GM21737 (cell line): ENCODE measurements around the gene RGS3.

Source experiments
- ATAC-seq: cut with Tn5 transposase; IDR thresholded peaks from one replicate; pipeline ENCODE4 v1.9.1; 2021; ENCODE audit warnings: mild to moderate bottlenecking, moderate library complexity; ENCODE audit not compliant: unreplicated experiment

The RGS3 gene

DNA sequence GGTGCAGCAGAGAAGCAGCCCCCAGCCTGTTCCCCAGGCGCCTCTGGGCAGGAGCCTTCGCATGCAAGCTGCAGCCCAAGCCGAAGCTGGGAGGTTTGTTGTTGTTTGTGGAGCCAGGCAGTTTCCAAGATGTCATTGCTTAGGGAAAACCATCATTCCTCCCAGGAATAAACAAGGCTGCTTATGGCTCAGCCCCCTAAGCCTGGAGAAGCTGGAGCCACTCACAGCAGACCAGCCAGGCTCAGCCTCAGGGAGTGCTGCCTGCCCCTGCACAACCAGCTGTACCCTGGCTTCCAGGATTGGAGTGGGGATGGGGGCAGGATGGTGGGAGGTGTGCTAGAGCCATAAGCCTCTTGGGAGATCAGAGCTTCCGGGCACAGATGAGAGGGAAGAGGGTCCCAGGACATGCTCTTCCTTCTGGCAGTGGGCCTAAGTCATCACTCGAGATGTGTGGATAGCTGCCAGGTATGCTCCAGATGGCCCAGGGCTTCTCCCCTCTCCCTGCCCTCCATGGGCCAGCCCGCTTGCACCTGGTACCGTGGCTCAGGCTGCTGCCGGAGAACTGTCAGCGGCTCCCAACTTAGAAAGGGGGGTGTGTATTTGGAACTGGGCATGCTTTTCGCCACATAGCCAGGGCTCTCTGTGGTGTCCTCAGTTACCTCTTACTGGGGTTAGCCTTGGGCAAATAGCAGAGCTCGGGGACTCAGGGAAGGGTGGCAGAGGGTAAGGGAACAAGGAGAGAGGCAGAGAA is 105.2 kb downstream of the RGS3 start:
- ATAC-seq: no peak

DNA sequence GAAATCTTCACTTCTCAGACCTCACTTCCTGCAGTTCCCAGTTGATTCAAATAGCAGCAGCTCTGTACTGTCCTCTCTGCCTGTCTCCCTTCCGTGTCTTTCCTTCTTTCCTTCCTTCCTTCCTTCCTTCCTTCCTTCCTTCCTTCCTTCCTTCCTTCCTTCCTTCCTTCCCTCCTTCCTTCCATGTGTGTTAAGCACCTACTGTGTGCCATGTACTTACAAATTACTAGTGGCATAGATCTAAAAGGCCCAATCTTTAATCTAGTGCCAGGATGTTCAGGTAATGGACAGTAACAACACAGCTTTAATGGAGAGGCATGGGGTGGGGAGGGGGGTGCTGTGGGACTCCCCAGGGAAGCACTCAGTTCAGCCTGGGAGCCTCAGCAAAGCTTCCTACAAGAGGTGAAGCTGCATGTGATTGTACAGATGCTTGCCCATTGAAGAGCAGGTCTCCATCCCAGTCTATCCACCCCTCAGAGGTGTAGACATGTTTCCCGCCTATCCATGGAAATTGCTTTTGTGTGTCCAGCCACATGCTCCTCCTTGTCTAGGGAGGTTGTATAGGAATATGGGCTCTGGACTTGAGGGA is 106.0 kb downstream of the RGS3 start:
- ATAC-seq: no peak

DNA sequence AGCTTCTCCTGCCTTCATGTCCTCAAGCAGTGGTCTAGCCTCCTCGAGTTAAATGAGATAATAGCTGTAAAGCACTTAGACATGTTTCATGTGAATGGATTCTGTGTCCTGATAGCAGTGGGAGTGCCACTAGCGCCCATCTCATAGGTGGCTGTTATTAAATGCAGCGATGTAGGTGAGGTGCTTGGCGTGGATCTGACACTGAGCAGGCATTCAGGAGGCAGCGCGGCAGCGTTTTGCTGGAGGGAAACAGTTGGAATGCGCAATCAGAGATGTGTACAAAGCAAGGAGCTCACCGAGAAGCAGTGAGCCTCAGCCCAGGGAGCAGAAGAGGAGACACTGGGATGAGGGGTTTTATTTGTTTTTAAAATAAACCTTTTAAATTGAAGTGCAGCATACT is 106.6 kb downstream of the RGS3 start:
- no peak for ATAC-seq

GRCh38 chr9:113570749-113571711 is 107.5 kb downstream of the RGS3 start:
- ATAC-seq: no peak

DNA sequence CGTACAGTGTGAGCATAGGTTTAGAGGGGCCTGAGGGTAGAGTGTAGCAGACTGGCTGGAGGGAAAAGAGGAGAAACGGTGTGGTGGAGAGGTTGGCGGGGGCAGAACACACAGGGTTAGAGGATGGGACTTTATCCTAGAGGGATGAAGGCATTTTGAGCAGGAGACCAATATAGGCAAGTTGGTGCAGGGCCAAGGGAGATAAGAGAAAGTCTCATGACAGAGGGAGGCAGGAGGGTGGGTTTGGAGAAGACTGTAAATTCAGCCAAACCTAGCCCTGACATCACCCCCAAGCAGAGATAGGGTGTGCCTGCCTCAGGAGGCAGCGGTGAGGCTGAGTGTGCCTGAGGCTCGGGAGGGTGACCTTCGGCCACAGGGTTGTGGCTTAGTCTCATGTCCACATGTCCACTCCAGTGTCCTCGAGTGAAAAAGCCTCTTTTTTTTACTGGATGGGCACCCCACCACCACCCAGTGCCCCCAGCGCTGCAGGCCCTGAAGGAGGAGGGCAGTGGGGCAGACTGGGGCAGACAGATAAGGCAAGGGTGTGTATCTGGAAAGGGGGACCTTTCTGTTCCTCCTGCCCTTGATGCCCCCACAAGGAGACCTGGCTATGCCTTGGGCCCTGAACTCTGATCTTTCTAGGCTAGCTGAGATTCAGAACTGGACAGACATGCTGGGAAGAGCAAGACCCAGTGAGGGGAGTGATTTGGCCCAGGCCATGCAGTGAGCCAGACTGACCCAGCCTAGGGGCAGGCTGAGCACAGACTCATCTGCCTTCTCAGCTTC is 108.7 kb downstream of the RGS3 start:
- no peak for ATAC-seq

GRCh38 chr9:113573046-113573958 is 109.8 kb downstream of the RGS3 start:
- ATAC-seq: no peak

DNA sequence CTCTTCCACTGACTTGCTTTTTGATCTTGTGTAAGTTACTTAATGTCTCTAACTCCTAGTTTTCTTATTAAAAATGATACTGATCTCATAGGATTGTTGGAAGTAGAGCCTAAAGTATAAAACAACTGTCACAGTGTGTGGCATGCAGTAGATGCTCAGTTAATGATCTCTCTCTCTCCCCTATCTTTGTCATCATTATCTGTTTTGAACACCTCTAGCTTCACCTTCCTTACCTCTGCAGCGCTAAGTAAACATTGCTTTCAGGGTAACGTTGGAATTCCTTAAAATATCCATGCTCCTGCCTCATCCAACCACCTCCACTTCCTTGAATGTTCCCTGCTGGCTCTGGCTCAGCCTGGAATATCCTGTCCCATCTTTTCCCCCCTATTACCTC is 110.4 kb downstream of the RGS3 start:
- no peak for ATAC-seq

- no peak for ATAC-seq
Observed at GRCh38 chr9:113574441-113575262, 111.1 kb downstream of the RGS3 start.

GRCh38 chr9:113577525-113578261 is 114.2 kb downstream of the RGS3 start:
- ATAC-seq: no peak

GRCh38 chr9:113578279-113578865 is 114.8 kb downstream of the RGS3 start:
- ATAC-seq: no peak

DNA sequence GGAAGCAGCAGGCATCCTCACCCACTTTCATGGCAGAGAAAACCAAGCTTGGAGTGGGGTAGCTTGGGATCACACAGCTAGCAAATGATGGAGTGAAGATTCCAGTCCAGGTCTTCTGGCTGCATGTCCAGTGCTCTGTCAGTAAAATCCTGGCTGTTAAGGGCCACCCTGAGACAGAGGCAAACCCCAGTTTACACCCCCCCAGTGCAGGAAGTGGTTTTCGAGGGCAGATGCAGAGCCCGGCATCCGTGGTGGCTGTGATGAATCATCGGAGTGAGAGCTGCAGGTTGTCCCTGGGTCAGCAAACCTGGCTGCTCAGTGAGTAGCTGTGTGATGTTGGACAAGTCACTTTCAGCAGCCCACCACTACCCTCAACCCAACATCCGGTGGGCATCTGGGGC is 115.4 kb downstream of the RGS3 start:
- peak; percentile 51 for ATAC-seq

DNA sequence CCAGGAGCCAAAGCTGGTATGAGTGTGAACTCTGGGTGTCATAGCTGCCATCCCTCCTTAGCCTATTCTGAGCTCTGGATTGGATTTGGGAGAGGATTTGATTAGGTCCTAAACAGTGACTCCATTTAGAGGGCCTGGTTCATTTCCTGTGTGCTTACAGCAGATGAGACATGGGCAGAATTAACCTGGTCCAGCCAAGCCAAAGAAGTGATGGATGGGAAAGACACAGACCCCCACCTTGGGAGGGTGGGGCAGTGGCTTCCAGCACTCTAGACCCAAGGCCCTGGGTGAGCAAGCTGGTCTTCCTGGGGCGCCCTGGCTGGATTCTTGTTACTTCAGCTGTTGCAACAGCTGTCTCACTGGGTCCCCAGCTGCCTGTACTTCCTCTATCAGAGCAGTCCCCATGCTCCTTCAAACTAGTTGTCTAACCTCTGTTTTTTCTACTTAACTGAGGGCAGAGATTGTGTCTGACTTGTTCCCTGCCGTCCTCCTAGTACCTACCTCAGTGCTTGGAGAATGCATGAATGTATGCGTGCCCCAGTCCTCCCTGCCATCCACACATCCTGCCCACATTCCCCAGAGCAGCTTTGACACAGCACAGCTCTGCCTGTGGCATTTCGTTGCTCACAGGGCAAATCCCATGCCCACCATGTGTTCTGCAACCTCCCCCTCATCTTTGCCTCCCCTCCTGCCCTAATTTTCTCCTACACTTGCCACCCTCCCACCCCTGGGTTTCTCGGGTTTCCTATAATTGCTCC is 115.9 kb downstream of the RGS3 start:
- peak; percentile 12 for ATAC-seq

DNA sequence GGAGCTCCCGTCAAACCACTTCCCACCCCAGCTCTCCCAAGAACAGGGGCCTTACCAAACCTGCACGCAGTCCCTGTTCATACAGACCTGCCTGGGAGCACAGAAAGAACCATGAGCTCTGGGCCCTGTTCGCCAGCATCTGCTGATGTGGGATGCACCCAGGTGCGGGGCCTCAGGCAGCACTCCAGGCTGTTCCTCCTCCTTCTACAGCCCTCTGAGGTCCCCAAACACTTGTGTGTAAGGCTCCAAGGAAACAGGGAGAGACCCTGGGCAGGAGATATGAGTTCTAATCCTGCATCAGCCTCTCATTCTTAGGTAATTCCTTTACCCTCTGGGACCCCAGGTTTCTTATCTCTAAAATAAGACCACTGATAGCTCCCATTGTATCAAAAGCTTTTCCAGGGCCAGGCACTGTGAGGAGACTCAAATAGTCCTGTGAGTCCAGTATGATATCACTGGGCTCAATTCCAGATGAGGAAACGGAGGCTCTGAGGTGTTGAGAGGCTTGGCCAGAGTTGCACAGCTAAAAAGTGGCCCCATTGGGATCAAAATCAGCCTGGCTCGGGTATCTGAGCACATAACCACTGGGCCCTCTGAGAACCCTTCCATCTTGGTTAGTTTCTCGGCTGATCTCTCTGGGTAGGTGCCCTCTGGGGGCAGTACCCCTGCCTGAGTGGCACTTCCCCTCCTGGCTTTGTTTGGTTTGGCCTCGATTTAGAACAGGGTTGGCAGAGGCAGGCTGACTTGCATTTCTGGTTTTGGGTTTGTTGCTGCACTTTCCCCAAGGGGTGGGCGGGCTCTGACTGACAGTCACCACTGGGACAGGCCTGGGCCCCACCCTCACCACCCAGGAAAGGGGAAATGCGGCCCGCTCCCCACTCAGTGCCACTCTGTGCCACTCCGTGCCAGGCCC is 116.8 kb downstream of the RGS3 start:
- no peak for ATAC-seq

- no peak for ATAC-seq
Observed at GRCh38 chr9:113580954-113581311, 117.4 kb downstream of the RGS3 start.

DNA sequence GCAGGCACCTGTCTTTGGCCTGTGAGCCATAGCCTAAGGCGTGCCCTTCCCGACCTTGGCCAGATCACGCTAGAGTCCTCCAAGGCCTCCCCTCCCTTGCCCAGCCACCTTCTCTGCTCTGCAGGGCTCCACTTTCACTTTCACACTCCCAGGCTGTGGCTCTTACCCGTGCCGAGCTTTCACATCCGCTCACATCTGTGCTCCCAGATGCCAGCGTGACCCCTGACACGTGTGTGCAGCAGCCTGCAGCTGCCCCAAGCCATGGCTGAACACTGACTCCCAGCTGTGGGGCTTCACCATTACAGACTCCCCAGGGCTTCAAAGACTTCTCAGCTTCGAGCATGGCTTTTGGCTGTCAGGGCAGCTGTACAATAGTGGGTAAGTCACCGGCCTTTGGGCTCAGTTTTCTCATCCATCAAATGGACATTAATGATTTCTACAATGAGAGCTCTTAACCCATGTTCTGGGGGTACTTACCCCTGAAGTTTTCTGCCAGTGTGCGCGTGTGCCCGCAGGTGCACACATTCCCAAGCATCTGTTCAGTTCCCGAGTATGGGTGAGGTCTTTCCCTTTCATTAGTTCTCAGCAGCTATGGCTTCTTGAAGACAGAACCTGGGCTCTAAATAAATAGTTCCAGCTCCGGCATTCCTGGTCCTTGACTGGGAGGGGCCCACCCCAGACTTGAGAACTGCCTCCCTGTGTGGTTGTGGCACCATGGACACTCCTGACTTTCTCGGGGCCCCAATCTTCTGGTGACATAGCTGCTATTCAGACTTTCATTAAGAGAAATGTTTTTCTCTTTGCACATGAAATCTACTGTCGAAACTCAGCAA is 118.6 kb downstream of the RGS3 start:
- peak; percentile 83 for ATAC-seq
